HepG2 (cell line): ENCODE data around the gene MIEF1. TPM values are rescaled to one million over a fixed set of nuclear protein-coding genes. Genes with fewer than 3 reads are reported as not detected.

Experiments
- ATAC-seq: fragments of 200-7000 bp; cut with Tn5 transposase; 3 replicates; pipeline ENCODE4 v1.9.1; 2020; ENCODE audit warnings: mild to moderate bottlenecking, moderate library complexity
- BruUV-seq: library from RNA; stranded (reverse); fragments of 400-500 nt; replicated peaks from 2 replicates; lab custom pipeline; 2021; lab: Mats Ljungman, UMichigan
- CTCF ChIA-PET: fragments of 300-600 bp; formaldehyde crosslinking; extraction: SDS; loops from one replicate; lab custom pipeline; 2021; ENCODE audit warnings: low total read pairs, inconsistent platforms, low intra/inter-chr PET ratio; lab: Yijun Ruan, JAX
- POLR2A ChIA-PET: fragments of 350-600 bp; sonication (Branson Sonifier 250); formaldehyde crosslinking; loops from one replicate; lab custom pipeline; 2020; ENCODE audit warnings: antibody characterized with exemption, inconsistent platforms; lab: Yijun Ruan, JAX
- DNase-seq: peaks from one replicate; pipeline ENCODE4 v3.0.0-alpha.2; 2015; ENCODE audit warnings: low spot score
- FAIRE-seq: peaks from 3 replicates; lab custom pipeline; 2011; peaks lifted over from hg19 to GRCh38; lab: Jason Lieb, UNC
- H2AFZ ChIP-seq: one replicate; pipeline ENCODE4 v1.6.1; 2011; ENCODE audit warnings: low read length, inconsistent platforms
- H3K27ac ChIP-seq: fragments of 300-600 bp; 3 replicates; pipeline ENCODE4 v1.8.0; 2011; ENCODE audit warnings: mixed run types, mild to moderate bottlenecking, mixed read lengths, low read length, inconsistent platforms; ENCODE audit not compliant: insufficient read depth; ENCODE audit errors: extremely low read length
- H3K27me3 ChIP-seq, 2 experiments: fragments of 200-600 bp in 1 of 2; 2 replicates in 1 of 2; 3 replicates in 1 of 2; pipeline versions ENCODE4 v1.6.0 to v1.8.0; 2011; ENCODE audit warnings: low read length in 2 of 2, mild to moderate bottlenecking in 2 of 2, moderate library complexity in 2 of 2, inconsistent platforms in 1 of 2; ENCODE audit not compliant: insufficient read depth in 2 of 2, control insufficient read depth in 1 of 2
- H3K36me3 ChIP-seq, 2 experiments: fragments of 200-600 bp in 1 of 2; replicated peaks in 1 of 2; 2 replicates in 1 of 2; 3 replicates in 1 of 2; pipeline versions ENCODE4 v1.5.1 to v1.8.0; 2011; ENCODE audit warnings: low read length in 2 of 2, inconsistent platforms in 1 of 2; ENCODE audit not compliant: insufficient read depth in 2 of 2, control insufficient read depth in 1 of 2
- H3K4me1 ChIP-seq: 2 replicates; pipeline ENCODE4 v1.5.1; 2012; ENCODE audit warnings: low read length, inconsistent platforms; ENCODE audit not compliant: insufficient read depth
- H3K4me2 ChIP-seq: 2 replicates; pipeline ENCODE4 v1.6.0; 2011; ENCODE audit warnings: low read depth, low read length, inconsistent platforms
- H3K4me3 ChIP-seq, 3 experiments: fragments of 200-600 bp in 1 of 3; sonication (generic), shearing (Covaris generic) in 1 of 3; replicated peaks in 1 of 3; 2 replicates each; pipeline ENCODE4 v1.5.1; 2011 to 2016; ENCODE audit warnings: low read length in 3 of 3, inconsistent platforms in 2 of 3, low read depth in 2 of 3, mild to moderate bottlenecking in 2 of 3, control low read depth in 1 of 3, mixed read lengths in 1 of 3; ENCODE audit not compliant: insufficient read depth in 1 of 3
- H3K79me2 ChIP-seq: one replicate; pipeline ENCODE4 v1.6.1; 2011; ENCODE audit warnings: low read length, inconsistent platforms; ENCODE audit not compliant: insufficient read depth
- H3K9ac ChIP-seq: 2 replicates; pipeline ENCODE4 v1.6.0; 2011; ENCODE audit warnings: mild to moderate bottlenecking, low read depth, low read length, inconsistent platforms; ENCODE audit not compliant: insufficient read depth
- H3K9me3 ChIP-seq: 2 replicates; pipeline ENCODE4 v1.5.1; 2012; ENCODE audit warnings: mild to moderate bottlenecking, low read length
- H4K20me1 ChIP-seq: 2 replicates; pipeline ENCODE4 v1.6.0; 2011; ENCODE audit warnings: inconsistent platforms, mild to moderate bottlenecking, low read length, moderate library complexity; ENCODE audit not compliant: insufficient read depth
- CENPT ChIP-seq: sonication (generic); formaldehyde crosslinking; IDR thresholded peaks from 2 replicates; pipeline ENCODE4 v1.8.0; 2022; ENCODE audit warnings: low read depth, mild to moderate bottlenecking, moderate library complexity, missing genetic modification reagents
- ELK4 ChIP-seq: sonication (generic); formaldehyde crosslinking; IDR thresholded peaks from 2 replicates; pipeline ENCODE4 v1.9.0; 2021; ENCODE audit warnings: missing genetic modification reagents, borderline replicate concordance
- FOXO4 ChIP-seq: sonication (generic); formaldehyde crosslinking; conservative IDR thresholded peaks from 2 replicates; pipeline ENCODE4 v1.8.1; 2023; ENCODE audit warnings: missing genetic modification reagents
- GFI1 ChIP-seq: sonication (generic); formaldehyde crosslinking; IDR thresholded peaks from 2 replicates; pipeline ENCODE4 v1.5.0; 2020; ENCODE audit warnings: missing genetic modification reagents, mild to moderate bottlenecking, borderline replicate concordance
- ISX ChIP-seq: sonication (generic); formaldehyde crosslinking; conservative IDR thresholded peaks from 2 replicates; pipeline ENCODE4 v1.5.0; 2020; ENCODE audit warnings: missing genetic modification reagents
- KLF12 ChIP-seq: sonication (generic); formaldehyde crosslinking; IDR thresholded peaks from 2 replicates; pipeline ENCODE4 v1.4.0; 2020; ENCODE audit warnings: missing genetic modification reagents, borderline replicate concordance
- PATZ1 ChIP-seq: sonication (generic); formaldehyde crosslinking; IDR thresholded peaks from 2 replicates; pipeline ENCODE4 v1.4.0; 2020; ENCODE audit warnings: missing genetic modification reagents
- TMF1 ChIP-seq: sonication (generic); formaldehyde crosslinking; IDR thresholded peaks from 2 replicates; pipeline ENCODE4 v1.8.1; 2022; ENCODE audit warnings: low read depth, missing genetic modification reagents
- ZBTB34 ChIP-seq: sonication (generic); formaldehyde crosslinking; IDR thresholded peaks from 2 replicates; pipeline ENCODE4 v1.8.0; 2022; ENCODE audit warnings: mild to moderate bottlenecking, missing genetic modification reagents
- ZNF18 ChIP-seq: sonication (generic); formaldehyde crosslinking; IDR thresholded peaks from 2 replicates; pipeline ENCODE4 v1.8.0; 2022; ENCODE audit warnings: mild to moderate bottlenecking, missing genetic modification reagents; ENCODE audit not compliant: insufficient replicate concordance
- ZNF232 ChIP-seq: sonication (generic); formaldehyde crosslinking; IDR thresholded peaks from 2 replicates; pipeline ENCODE4 v1.4.0; 2020; ENCODE audit warnings: missing genetic modification reagents, borderline replicate concordance
- ZNF251 ChIP-seq: sonication (generic); formaldehyde crosslinking; IDR thresholded peaks from 2 replicates; pipeline ENCODE4 v1.9.0; 2021; ENCODE audit warnings: mild to moderate bottlenecking, missing genetic modification reagents
- ZNF552 ChIP-seq: sonication (generic); formaldehyde crosslinking; IDR thresholded peaks from 2 replicates; pipeline ENCODE4 v1.9.0; 2022; ENCODE audit warnings: missing genetic modification reagents, mild to moderate bottlenecking, borderline replicate concordance
- ZNF841 ChIP-seq: sonication (generic); formaldehyde crosslinking; IDR thresholded peaks from 2 replicates; pipeline ENCODE4 v1.8.1; 2023; ENCODE audit warnings: missing genetic modification reagents, borderline replicate concordance
- WGBS: methylation state at CpG from one replicate; pipeline ENCODE4 v1.1.6; 2017; ENCODE audit warnings: low lambda C conversion rate; 5-methylcytosine and 5-hydroxymethylcytosine counted together
- in situ Hi-C: cut with HindIII; loops from 2 replicates; pipeline ENCODE4 v1.10.0; 2017; ENCODE audit warnings: low pct_unique_long_range_greater_than_20kb; ENCODE audit not compliant: extremely low pct_ligation_motif_present
- intact Hi-C: fragments of 100-400 bp; cut with micrococcal nuclease; formaldehyde crosslinking; loops from one replicate; pipeline ENCODE4 v1.10.0; 2022; ENCODE audit not compliant: unreplicated experiment
- polyA plus RNA-seq, 8 experiments: library from polyadenylated mRNA; depleted of rRNA in 3 of 8; stranded (reverse) in 7 of 8; unstranded in 1 of 8; fragments of >200 nt; fragmentation: Illumina TruSeq in 4 of 8; extraction: Trizol in 4 of 8; gene quantifications; 2 replicates each; pipeline versions ENCODE4 v1.2.1 to v1.2.3, GENCODE V29; 2011 to 2016; ENCODE audit warnings: low read depth in 4 of 8, missing spikeins in 1 of 8, mixed read lengths in 1 of 8; ENCODE audit not compliant: insufficient read depth in 1 of 8
- total RNA-seq, 5 experiments: library from RNA; depleted of rRNA; stranded (reverse); fragments of >200 nt; fragmentation: Illumina TruSeq; extraction: Trizol; gene quantifications; 2 replicates each; pipeline ENCODE4 v1.2.3, GENCODE V29; 2016; ENCODE audit warnings: low read depth in 1 of 5

MIEF1 gene
- total and polyA plus RNA-seq, 2 of the 13 experiments (the other 11 are each of a cell fraction or from before 2014, with no cell fraction given): 21.7 to 34.8 TPM

- no TSS peak for BruUV-seq
- Histone ChIP-seq H3K4me1 (peaks cover 68% of the 10 kb centered on the region), H3K27ac (peak within 1 kb of the TSS; percentile 76), H2AFZ (no peak within 1 kb of the TSS), H3K27me3 (peaks cover 0 to 14% of the 10 kb centered on the region in 2 experiments; a peak in 3 of 5 replicates), H4K20me1 (peaks cover 22% of the 10 kb centered on the region), H3K36me3 (peaks cover 2 to 15% of the 10 kb centered on the region in 2 experiments; a peak in 4 of 5 replicates), H3K4me2 (peak within 1 kb of the TSS; percentile 95), H3K9ac (peak within 1 kb of the TSS; percentile 93), H3K79me2 (peaks cover 21% of the 10 kb centered on the region), H3K4me3 (peak within 1 kb of the TSS; percentile 80 to 97 (median 96)), H3K9me3 (no peaks in the 10 kb centered on the region)
- ChIA-PET CTCF (interaction anchor here (0.8 kb wide), 1 partner anchor 36 kb away, joined by 3 read pairs; no protein-coding TSS in a partner anchor), POLR2A (interaction anchor here (0.6 to 11.2 kb wide), 7 partner anchors 9 to 512 kb away, joined by 3 to 167 read pairs (median 14); partner anchors contain the start of genes ATF4, MIEF1, RPL3 and TAB1)
- DNase-seq (peak; percentile 99), FAIRE-seq (peak; percentile 98), ATAC-seq (peak; percentile 60)
- WGBS: 1% methylated on average over 31 of the region's 67 CpGs
- in situ Hi-C loops (no loop called here), intact Hi-C loops (no loop called here)
- TF ChIP-seq ZNF18 (no peak), PATZ1 (CRISPR knock-in tag) (no peak), ZNF251 (CRISPR knock-in tag) (no peak), CENPT (CRISPR knock-in tag) (no peak), ISX (CRISPR knock-in tag) (0 out of 2 replicates have a peak, but pooled peaks have one; percentile 25), ELK4 (no peak), ZNF841 (no peak), FOXO4 (CRISPR knock-in tag) (no peak), TMF1 (CRISPR knock-in tag) (no peak), ZNF232 (CRISPR knock-in tag) (no peak; the same call in 1 of the 2 replicates), ZBTB34 (no peak), KLF12 (CRISPR knock-in tag) (peak; percentile 29; the same call in 1 of the 2 replicates), ZNF552 (peak; percentile 43; the same call in 1 of the 2 replicates), GFI1 (peak; percentile 51; the same call in 1 of the 2 replicates)
Observed at GRCh38 chr22:39532215-39533073, 30.4 kb downstream of the MIEF1 start, which contains the start of gene RPS19BP1. TSS of gene RPS19BP1 (minus strand) at chr22:39532748. CDS start at chr22:39532738, 10 bp downstream.
